GM06990 (cell line): ENCODE results near the gene PES1.
"Not testable (repeated sequence)": the region's sequence is repeated elsewhere in the genome, so short reads cannot be mapped to it uniquely, and the experiment has no call there.

Experiments used
- DNase-seq: peaks from one replicate; pipeline ENCODE4 v3.0.0-alpha.2; 2011; ENCODE audit not compliant: insufficient read length; ENCODE audit errors: extremely low read depth
- H3K27me3 ChIP-seq: replicated peaks from 2 replicates; pipeline ENCODE4 v1.6.0; 2011; ENCODE audit warnings: low read length; ENCODE audit not compliant: control insufficient read depth, insufficient read depth
- H3K36me3 ChIP-seq: 2 replicates; pipeline ENCODE4 v1.5.1; 2011; ENCODE audit warnings: low read length; ENCODE audit not compliant: control insufficient read depth, insufficient read depth
- H3K4me3 ChIP-seq: replicated peaks from 2 replicates; pipeline ENCODE4 v1.5.1; 2011; ENCODE audit warnings: low read depth, mild to moderate bottlenecking, control low read depth, low read length
- CTCF ChIP-seq: IDR thresholded peaks from 2 replicates; pipeline ENCODE4 v1.5.1; 2011; ENCODE audit warnings: low read length, control low read depth, mild to moderate bottlenecking, inconsistent platforms; ENCODE audit not compliant: insufficient read depth, poor library complexity, severe bottlenecking

PES1 gene

GRCh38 chr22:30541961-30542810, 49.5 kb downstream of the PES1 start:
- no peak for TF ChIP-seq CTCF
- no peaks in the 10 kb centered on the region; the same call in 1 of the 2 replicates for H3K27me3 ChIP-seq
- H3K4me3 ChIP-seq, result no peak overlapping the region
- no peaks in the 10 kb centered on the region for H3K36me3 ChIP-seq
- no peak for DNase-seq

GRCh38 chr22:30541511-30541910, 50.2 kb downstream of the PES1 start:
- H3K4me3 ChIP-seq, H3K36me3 ChIP-seq, H3K27me3 ChIP-seq, DNase-seq: not testable (repeated sequence)

- Histone ChIP-seq H3K36me3 (no peaks in the 10 kb centered on the region), H3K27me3 (no peaks in the 10 kb centered on the region; the same call in 1 of the 2 replicates), H3K4me3 (no peak overlapping the region)
- no peak for TF ChIP-seq CTCF
- no peak for DNase-seq
Measured at GRCh38 chr22:30539368-30539767, 52.3 kb downstream of the PES1 start.

- no peak for TF ChIP-seq CTCF
- no peaks in the 10 kb centered on the region for H3K36me3 ChIP-seq
- DNase-seq, result no peak
- no peak overlapping the region for H3K4me3 ChIP-seq
- H3K27me3 ChIP-seq, result no peaks in the 10 kb centered on the region; the same call in 1 of the 2 replicates
Measured at GRCh38 chr22:30538280-30538679, 53.4 kb downstream of the PES1 start.

- no peak for TF ChIP-seq CTCF
- no peaks in the 10 kb centered on the region for H3K36me3 ChIP-seq
- no peak for DNase-seq
- no peaks in the 10 kb centered on the region for H3K27me3 ChIP-seq
- H3K4me3 ChIP-seq, result no peak overlapping the region
Measured at GRCh38 chr22:30537083-30537731, 54.5 kb downstream of the PES1 start.

GRCh38 chr22:30535182-30535581, 56.5 kb downstream of the PES1 start:
- no peak for TF ChIP-seq CTCF
- H3K36me3 ChIP-seq, result no peaks in the 10 kb centered on the region
- DNase-seq, result no peak
- no peaks in the 10 kb centered on the region for H3K27me3 ChIP-seq
- no peak overlapping the region for H3K4me3 ChIP-seq
